PC-3 (cell line): ENCODE measurements around the gene DEK. TPM values are rescaled to one million over a fixed set of nuclear protein-coding genes. Genes with fewer than 3 reads are reported as not detected.

Experiments used
- ATAC-seq: fragments of 200-7000 bp; cut with Tn5 transposase; 2 replicates; pipeline ENCODE4 v1.9.1; 2020; ENCODE audit warnings: mild to moderate bottlenecking, moderate library complexity
- BruUV-seq: library from RNA; stranded (reverse); fragments of 400-500 nt; replicated peaks from 2 replicates; lab custom pipeline; 2021; lab: Mats Ljungman, UMichigan
- CTCF ChIA-PET: fragments of 300-600 bp; sonication (Branson Sonifier 250); formaldehyde crosslinking; loops from one replicate; lab custom pipeline; 2022; ENCODE audit warnings: antibody characterized with exemption; lab: Charles Lee
- POLR2A ChIA-PET: fragments of 300-600 bp; sonication (Branson Sonifier 250); formaldehyde crosslinking; loops from one replicate; lab custom pipeline; 2022; ENCODE audit warnings: antibody characterized with exemption; ENCODE audit not compliant: unreplicated experiment; lab: Charles Lee
- DNase-seq: peaks from one replicate; pipeline ENCODE4 v3.0.0-alpha.2; 2015
- H2AFZ ChIP-seq: fragments of 300-600 bp; sonication (generic); 2 replicates; pipeline ENCODE4 v1.6.0; 2016; ENCODE audit warnings: antibody characterized with exemption, low read length
- H3F3A ChIP-seq: fragments of 300-600 bp; sonication (generic); one replicate; pipeline ENCODE4 v1.6.0; 2017; ENCODE audit warnings: antibody characterized with exemption, low read length, control low read depth, mild to moderate bottlenecking; ENCODE audit not compliant: unreplicated experiment
- H3K27ac ChIP-seq: fragments of 300-600 bp; sonication (generic); 2 replicates; pipeline ENCODE4 v1.5.1; 2016; ENCODE audit warnings: mild to moderate bottlenecking, low read length
- H3K27me3 ChIP-seq: fragments of 300-600 bp; sonication (generic); 2 replicates; pipeline ENCODE4 v1.6.1; 2016; ENCODE audit warnings: low read length, mixed read lengths
- H3K36me3 ChIP-seq: fragments of 300-600 bp; sonication (generic); 2 replicates; pipeline ENCODE4 v1.6.1; 2016; ENCODE audit warnings: low read depth, mixed run types, low read length, mixed read lengths
- H3K4me1 ChIP-seq: fragments of 300-600 bp; sonication (generic); 2 replicates; pipeline ENCODE4 v1.5.1; 2016; ENCODE audit warnings: low read length; ENCODE audit not compliant: insufficient read depth
- H3K4me2 ChIP-seq: fragments of 300-600 bp; sonication (generic); 2 replicates; pipeline ENCODE4 v1.6.0; 2016; ENCODE audit warnings: low read length
- H3K4me3 ChIP-seq: fragments of 300-600 bp; sonication (generic); 2 replicates; pipeline ENCODE4 v1.5.1; 2016; ENCODE audit warnings: mild to moderate bottlenecking, low read length, mixed read lengths
- H3K79me2 ChIP-seq: fragments of 300-600 bp; sonication (generic); 2 replicates; pipeline ENCODE4 v1.6.1; 2017; ENCODE audit warnings: low read length, mixed read lengths
- H3K9ac ChIP-seq: fragments of 300-600 bp; sonication (generic); 2 replicates; pipeline ENCODE4 v1.6.0; 2016; ENCODE audit warnings: mild to moderate bottlenecking, low read length
- H3K9me2 ChIP-seq: fragments of 300-600 bp; sonication (generic); replicated peaks from 2 replicates; pipeline ENCODE4 v1.6.1; 2016; ENCODE audit warnings: mixed run types, low read length, mixed read lengths
- H3K9me3 ChIP-seq: fragments of 300-600 bp; sonication (generic); 2 replicates; pipeline ENCODE4 v1.6.1; 2016; ENCODE audit warnings: low read length, mixed read lengths
- H4K20me1 ChIP-seq: fragments of 300-600 bp; sonication (generic); 2 replicates; pipeline ENCODE4 v1.6.1; 2016; ENCODE audit warnings: low read length, mixed read lengths
- EZH2 ChIP-seq: fragments of 300-600 bp; sonication (generic); IDR thresholded peaks from one replicate; pipeline ENCODE4 v1.6.1; 2017; ENCODE audit warnings: antibody characterized with exemption, mild to moderate bottlenecking, low read length; ENCODE audit not compliant: unreplicated experiment
- EZH2phosphoT487 ChIP-seq: fragments of 300-600 bp; sonication (generic); IDR thresholded peaks from 2 replicates; pipeline ENCODE4 v1.6.1; 2018; ENCODE audit warnings: mild to moderate bottlenecking, antibody characterized with exemption, low read length, borderline replicate concordance
- intact Hi-C: fragments of 100-400 bp; cut with micrococcal nuclease; formaldehyde crosslinking; loops from 2 replicates; pipeline ENCODE4 v1.9.0; 2023
- total RNA-seq: library from RNA; depleted of rRNA; stranded (reverse); fragments of >200 nt; gene quantifications from 2 replicates; pipeline ENCODE4 v1.2.3, GENCODE V29; 2014
- TF ChIP-seq, protein P1 (sequence below): fragments of 300-600 bp; sonication (generic); conservative IDR thresholded peaks from 2 replicates; pipeline ENCODE4 v1.5.1; 2017; ENCODE audit warnings: antibody characterized with exemption, low read depth, mild to moderate bottlenecking, low read length

Gene DEK
- total RNA-seq, 1 experiment from 2014 or later, result 155 TPM

DNA sequence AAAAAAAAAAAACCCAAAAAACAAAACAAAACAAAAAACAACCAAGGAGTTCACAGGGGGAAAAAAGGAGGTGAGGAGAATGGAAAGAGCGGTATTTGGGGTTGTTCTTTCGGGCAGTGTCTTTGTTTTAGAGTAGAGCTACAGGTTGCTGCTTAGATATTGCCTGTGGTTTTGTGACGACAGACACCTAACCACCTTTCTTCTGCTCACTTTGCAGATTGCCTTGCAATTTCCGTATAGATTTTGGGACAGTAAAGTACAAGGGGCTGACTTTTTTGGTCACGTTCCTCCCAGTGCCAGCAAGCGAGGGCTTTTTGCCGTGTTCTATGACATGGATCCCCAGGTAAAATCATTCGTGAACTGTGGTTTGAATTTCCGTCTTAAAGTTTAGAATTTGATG is 50.9 kb downstream of the DEK start:
- no peak for ATAC-seq
- H3K36me3 ChIP-seq, result no peaks in the 10 kb centered on the region
- H3K9me2 ChIP-seq, result no peaks in the 10 kb centered on the region
- H3K4me1 ChIP-seq, result peaks cover 15% of the 10 kb centered on the region
- no peak for DNase-seq
- no peak overlapping the region for H3K4me3 ChIP-seq
- intact Hi-C loops, result no loop called here
- no TSS peak for BruUV-seq
- H3K9me3 ChIP-seq, result no peaks in the 10 kb centered on the region
- no peaks in the 10 kb centered on the region for H3F3A ChIP-seq
- no peaks in the 10 kb centered on the region for H3K79me2 ChIP-seq
- H2AFZ ChIP-seq, result no peak overlapping the region
- H3K27ac ChIP-seq, result no peak overlapping the region
- no peak overlapping the region for H3K4me2 ChIP-seq
- H3K27me3 ChIP-seq, result no peaks in the 10 kb centered on the region
- no peaks in the 10 kb centered on the region for H4K20me1 ChIP-seq
- CTCF ChIA-PET, result no interaction called here
- H3K9ac ChIP-seq, result no peak overlapping the region
- POLR2A ChIA-PET, result no interaction called here
- TF ChIP-seq EZH2phosphoT487 (no peak), EZH2 (no peak)
- TF ChIP-seq, protein P1, sequence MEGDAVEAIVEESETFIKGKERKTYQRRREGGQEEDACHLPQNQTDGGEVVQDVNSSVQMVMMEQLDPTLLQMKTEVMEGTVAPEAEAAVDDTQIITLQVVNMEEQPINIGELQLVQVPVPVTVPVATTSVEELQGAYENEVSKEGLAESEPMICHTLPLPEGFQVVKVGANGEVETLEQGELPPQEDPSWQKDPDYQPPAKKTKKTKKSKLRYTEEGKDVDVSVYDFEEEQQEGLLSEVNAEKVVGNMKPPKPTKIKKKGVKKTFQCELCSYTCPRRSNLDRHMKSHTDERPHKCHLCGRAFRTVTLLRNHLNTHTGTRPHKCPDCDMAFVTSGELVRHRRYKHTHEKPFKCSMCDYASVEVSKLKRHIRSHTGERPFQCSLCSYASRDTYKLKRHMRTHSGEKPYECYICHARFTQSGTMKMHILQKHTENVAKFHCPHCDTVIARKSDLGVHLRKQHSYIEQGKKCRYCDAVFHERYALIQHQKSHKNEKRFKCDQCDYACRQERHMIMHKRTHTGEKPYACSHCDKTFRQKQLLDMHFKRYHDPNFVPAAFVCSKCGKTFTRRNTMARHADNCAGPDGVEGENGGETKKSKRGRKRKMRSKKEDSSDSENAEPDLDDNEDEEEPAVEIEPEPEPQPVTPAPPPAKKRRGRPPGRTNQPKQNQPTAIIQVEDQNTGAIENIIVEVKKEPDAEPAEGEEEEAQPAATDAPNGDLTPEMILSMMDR, result no peak

DNA sequence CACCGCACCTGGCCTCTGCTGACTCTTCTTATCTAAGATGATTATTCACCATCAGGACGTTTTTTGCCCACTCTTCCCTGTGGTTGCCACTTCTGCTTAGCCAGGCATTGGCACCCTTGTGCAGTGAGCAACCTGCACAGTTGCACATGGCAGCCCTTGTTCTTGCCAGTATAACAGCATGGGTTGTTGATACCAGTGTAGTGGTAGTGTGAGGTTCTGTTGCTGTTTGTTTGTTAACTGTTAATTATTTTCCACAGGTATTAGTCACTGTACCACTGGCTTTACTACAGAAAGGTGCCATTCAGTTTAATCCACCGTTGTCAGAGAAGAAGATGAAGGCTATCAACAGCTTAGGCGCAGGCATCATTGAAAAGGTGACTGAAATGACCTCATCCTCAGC is 52.1 kb downstream of the DEK start:
- Histone ChIP-seq H3K9me3 (no peaks in the 10 kb centered on the region), H3K36me3 (no peaks in the 10 kb centered on the region), H3K79me2 (no peaks in the 10 kb centered on the region), H3K9ac (no peak overlapping the region), H3K4me1 (peaks cover 15% of the 10 kb centered on the region), H3K27me3 (no peaks in the 10 kb centered on the region), H3K27ac (no peak overlapping the region), H3K9me2 (no peaks in the 10 kb centered on the region), H3F3A (no peaks in the 10 kb centered on the region), H4K20me1 (no peaks in the 10 kb centered on the region), H3K4me2 (no peak overlapping the region), H2AFZ (no peak overlapping the region), H3K4me3 (no peak overlapping the region)
- BruUV-seq, result no TSS peak
- POLR2A ChIA-PET, result no interaction called here
- CTCF ChIA-PET, result no interaction called here
- ATAC-seq (no peak), DNase-seq (no peak)
- no peak for TF ChIP-seq EZH2
- no peak for TF ChIP-seq EZH2phosphoT487
- TF ChIP-seq, protein P1, result no peak
- intact Hi-C loops, result no loop called here

DNA sequence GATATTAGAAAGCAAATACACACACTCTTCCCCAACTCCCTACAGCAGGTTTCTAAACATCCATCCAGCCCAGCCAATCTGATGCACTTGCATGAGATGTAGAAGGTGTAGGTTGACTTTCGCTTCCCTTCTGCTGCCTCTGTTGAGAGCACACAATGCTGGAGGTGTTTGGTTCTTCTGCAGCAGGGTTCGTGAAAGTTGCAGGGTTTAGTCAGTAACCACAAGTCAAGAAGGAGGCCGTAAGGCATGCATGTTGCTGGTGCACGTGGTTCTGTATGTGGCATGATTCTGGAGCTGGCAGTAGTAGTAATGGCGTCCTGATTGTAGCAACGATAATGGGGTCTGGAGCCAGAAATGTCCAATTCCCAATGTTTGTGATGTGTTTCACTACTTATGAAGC is 53.0 kb downstream of the DEK start:
- no TSS peak for BruUV-seq
- intact Hi-C loops, result no loop called here
- peaks cover 7% of the 10 kb centered on the region; the same call in 1 of the 2 replicates for H3K4me1 ChIP-seq
- ChIA-PET POLR2A (no interaction called here), CTCF (no interaction called here)
- H3K4me2 ChIP-seq, result no peak overlapping the region
- no peak overlapping the region for H3K9ac ChIP-seq
- no peak for ATAC-seq
- no peaks in the 10 kb centered on the region for H3K36me3 ChIP-seq
- no peaks in the 10 kb centered on the region for H3F3A ChIP-seq
- H2AFZ ChIP-seq, result no peak overlapping the region
- H3K4me3 ChIP-seq, result no peak overlapping the region
- no peaks in the 10 kb centered on the region for H3K9me3 ChIP-seq
- no peak overlapping the region for H3K27ac ChIP-seq
- no peak for DNase-seq
- no peaks in the 10 kb centered on the region for H4K20me1 ChIP-seq
- H3K9me2 ChIP-seq, result no peaks in the 10 kb centered on the region
- H3K79me2 ChIP-seq, result no peaks in the 10 kb centered on the region
- no peaks in the 10 kb centered on the region for H3K27me3 ChIP-seq
- TF ChIP-seq, protein P1, result no peak
- TF ChIP-seq EZH2phosphoT487, result no peak
- TF ChIP-seq EZH2, result no peak
